Measurements from ENCODE around the gene ATP2A2.
"Not testable (repeated sequence)": the region's sequence is repeated elsewhere in the genome, so short reads cannot be mapped to it uniquely, and the experiment has no call there.

The ATP2A2 gene

DNA sequence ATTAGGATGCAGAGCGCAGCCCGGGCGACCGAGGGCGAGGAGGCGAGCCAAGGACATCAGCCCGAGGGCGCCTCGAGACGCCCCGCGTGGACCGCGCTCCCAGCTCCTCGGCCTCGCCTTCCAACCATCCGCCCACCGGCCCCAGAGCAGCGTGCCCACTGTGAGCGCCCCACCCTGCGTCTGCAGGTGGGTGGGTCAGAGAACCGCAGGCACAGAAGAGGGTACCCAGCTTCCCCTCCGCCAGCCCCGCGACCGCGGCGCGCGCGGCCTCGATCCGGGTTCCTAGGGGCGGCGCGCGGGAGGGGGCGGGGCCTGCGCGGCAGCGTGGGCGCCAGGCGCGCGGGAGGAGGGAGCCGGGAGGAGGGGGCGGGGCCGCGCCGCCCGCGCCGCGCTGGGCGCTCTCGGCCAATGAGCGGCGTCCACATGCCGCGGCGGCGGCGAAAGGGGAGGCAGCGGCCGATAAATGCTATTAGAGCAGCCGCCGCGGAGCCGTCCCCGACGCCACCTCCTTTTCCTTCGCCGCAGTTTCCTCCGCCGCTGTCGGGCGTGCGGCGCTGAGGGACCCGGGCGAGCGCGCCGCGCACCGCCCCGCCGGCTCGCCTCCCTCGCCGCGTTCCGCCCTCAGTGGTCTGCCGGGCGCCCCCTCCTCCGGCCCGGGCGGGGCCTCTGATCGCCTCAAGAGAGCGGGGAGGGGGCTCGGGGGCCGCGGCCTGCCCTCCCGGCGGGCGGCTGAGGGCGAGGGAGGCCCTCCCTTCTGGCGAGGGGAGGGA, at the start of gene ATP2A2:
Gene ATP2A2, plus strand, starts transcription at position 469 of the 770 bp plus-strand sequence. CDS start 543 bp downstream, outside the sequence.
- peak; percentile 93 for DNase-seq (ENCODE audit: low read depth)

- DNase-seq (ENCODE audit: low read depth) = no peak
These were observed 47.7 kb upstream of the ATP2A2 start for GRCh38 chr12:110233212-110233903.

GRCh38 chr12:110234331-110234751, 46.7 kb upstream of the ATP2A2 start:
- DNase-seq (ENCODE audit: low read depth) = no peak

GRCh38 chr12:110234755-110235154, 46.3 kb upstream of the ATP2A2 start:
- no peak for DNase-seq (ENCODE audit: low read depth)

- no peak for DNase-seq (ENCODE audit: low read depth)
These were observed 45.7 kb upstream of the ATP2A2 start for GRCh38 chr12:110235383-110235782.

DNA sequence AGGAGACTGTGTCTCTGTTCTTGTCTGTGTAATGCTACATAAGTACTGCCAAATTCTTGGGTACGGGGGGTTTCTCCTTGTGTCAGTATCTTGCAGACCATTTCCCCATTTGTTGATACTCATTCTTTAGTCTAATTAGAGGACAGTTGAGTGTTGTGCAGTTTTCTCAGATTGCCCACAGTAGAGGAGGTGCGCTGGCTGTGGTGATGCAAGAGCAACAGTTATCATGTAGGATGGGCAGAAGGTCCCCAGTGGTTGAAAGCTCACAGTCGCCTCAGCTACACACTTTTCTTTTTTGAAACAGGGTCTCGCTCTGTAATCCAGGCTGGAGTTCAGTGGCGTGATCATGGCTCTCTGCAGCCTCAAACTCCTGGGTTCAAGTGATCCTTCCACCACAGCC, 37.8 kb upstream of the ATP2A2 start:
- DNase-seq (ENCODE audit: low read depth) = no peak

DNA sequence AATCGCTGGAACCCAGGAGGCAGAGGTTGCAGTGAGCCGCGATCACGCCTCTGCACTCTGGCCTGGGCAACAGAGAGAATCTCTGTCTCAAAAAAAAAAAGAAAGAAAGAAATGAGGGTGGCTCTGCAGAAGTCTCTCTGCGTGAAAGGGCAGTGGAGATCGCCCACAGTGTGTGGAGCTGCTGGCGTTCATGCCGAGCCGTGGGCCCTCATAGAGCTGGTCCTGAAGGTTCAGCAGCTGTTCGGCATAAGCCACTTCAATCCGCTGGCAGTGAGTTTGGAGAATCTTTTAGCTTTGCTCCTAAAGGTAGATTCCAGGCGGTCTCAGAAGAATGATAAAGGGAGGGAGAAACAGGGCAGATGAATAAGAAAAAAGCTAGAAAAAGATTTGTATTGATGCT, 36.7 kb upstream of the ATP2A2 start:
- no peak for DNase-seq (ENCODE audit: low read depth)

- no peak for DNase-seq (ENCODE audit: low read depth)
These were observed 36.2 kb upstream of the ATP2A2 start for GRCh38 chr12:110244829-110245228.

DNA sequence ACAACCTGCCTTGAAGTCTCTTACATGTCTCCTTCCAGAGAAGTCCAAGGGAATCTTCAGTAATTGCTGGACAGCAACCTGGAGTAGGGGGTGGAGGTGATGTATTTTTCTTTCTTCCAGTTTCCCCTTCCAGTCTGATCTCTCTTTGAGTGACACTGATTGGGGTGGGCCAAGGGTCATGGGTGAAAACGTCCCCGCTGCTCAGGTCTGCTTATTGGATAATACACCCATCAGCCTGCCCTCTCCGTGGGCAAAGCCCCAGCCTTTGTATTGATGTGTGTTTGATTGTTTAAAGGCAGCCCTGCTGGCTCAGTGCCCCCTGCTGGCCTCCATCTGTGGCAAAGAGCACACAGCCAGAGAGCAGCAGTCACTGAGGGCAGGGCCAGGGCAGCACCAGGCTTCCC, 35.7 kb upstream of the ATP2A2 start:
- peak; percentile 37 for DNase-seq (ENCODE audit: low read depth)

DNA sequence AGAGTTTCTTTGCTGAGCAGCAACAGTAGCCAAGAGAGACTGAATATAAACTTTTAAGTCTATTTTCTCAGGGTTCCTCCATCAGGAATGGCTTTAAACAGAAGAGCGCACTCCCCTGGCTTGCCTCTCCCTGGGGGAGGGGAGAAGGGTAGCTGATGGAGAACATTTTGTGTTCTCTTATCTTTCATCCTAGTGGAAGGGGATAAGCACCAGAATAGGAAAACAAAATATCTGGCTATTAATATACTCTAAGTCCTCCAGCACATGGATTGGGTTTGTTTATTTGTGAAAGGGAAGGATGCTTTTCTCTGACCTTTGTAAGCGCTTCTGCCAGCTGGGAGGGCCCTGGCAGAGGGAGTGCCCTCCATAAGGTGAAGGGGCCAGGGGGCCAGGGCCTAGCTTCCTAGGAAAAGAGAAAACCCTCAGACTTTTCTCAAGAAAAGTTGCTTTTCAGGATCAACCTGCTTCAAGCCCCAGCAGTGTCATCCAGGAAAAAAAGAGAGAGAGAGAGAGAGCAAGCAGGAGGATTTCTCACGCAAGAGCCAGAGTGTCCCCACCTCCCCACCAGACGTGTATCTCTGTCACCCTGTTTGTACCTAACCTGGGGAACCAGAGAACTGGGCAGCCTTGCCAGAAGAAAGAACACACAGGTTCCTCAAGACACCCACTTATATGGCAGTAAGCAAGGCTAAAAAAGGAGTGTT, 34.3 kb upstream of the ATP2A2 start:
- no peak for DNase-seq (ENCODE audit: low read depth)

- no peak for DNase-seq (ENCODE audit: low read depth)
These were observed 33.5 kb upstream of the ATP2A2 start for GRCh38 chr12:110247340-110248095.

DNA sequence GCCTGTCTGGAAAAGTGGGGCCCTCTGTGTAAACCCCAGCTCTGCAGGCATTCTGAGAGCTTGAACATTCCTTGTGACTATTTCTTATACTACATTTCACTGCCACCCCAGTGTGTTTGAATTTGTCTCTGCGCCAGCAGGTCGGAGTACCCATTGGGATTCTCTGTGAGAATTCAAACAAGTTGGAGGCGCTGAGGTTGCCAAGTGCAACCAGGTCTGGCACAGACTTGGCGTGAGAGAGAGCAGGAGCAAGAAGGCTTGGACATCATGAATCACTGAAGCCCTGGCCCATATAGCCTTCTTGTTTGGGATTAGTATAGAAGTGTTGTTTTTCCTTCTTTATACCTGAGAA, 33.0 kb upstream of the ATP2A2 start:
- DNase-seq (ENCODE audit: low read depth) = no peak

DNA sequence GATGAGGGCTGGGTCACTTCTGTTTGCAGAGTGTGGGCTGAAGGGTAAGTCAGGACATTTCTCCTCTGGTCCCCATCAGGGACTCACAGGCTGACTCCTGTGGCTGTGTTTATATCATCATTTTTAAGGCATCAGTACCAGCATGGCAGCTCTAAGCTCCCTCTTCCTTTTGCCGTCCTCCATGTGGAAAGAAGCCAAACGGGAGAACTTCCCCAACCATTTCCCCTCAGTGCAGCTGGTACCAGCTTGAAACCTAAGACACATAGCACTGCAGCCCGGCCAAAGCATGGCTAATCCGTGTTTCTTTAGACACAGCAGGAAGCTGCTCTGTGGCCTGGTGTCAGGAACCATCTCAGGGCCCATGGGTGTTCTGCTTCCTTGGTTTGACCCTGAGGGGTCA, 31.9 kb upstream of the ATP2A2 start:
- DNase-seq (ENCODE audit: low read depth) = no peak

DNA sequence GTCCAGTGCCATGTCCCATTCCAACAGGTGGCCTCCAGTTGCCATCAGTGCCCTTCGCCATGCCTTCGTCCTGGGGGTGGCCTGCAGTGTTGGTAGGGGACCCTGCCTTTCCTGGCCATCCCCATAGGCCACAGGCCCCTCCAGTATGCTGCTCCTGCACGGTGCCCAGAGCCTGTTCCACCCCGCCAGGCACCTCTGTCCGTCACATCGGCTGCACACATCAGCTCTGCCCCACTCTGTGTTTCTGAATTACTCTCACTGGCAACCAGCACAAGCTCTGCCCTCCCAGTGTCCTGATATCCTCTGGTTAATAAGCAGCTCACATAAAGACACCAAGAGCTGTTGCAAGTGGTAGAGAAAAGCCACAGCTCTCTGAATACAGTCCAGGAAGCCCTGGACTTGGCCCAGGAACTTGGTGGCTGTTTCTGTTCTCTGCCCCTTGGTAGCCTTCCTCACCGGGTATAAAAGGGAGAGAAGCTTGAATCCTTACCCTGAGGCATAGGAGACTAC, 31.3 kb upstream of the ATP2A2 start:
- peak; percentile 31 for DNase-seq (ENCODE audit: low read depth)

GRCh38 chr12:110251381-110251780, 29.7 kb upstream of the ATP2A2 start:
- no peak for DNase-seq (ENCODE audit: low read depth)

DNA sequence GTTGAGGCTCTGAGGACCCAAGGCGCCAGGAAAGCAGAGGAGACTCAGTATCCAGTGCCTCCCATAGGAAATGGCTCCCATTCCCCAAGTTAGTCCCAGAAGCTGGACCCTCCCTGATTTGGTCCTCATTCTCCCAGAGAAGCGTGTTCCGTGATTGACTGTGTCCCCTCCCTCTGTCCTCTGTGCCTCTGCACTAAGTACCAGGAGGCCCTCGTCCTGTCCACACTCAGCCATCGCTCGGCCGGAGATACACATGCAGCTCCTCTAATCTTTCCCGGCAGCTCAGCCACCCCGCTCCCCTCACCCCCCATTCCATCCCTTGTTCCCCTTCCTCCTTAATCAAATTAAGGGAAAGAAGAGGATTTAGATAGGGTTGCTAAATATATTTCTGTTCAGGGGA, 28.3 kb upstream of the ATP2A2 start:
- no peak for DNase-seq (ENCODE audit: low read depth)

GRCh38 chr12:110253176-110253575, 27.9 kb upstream of the ATP2A2 start:
- peak; percentile 30 for DNase-seq (ENCODE audit: low read depth)

- DNase-seq (ENCODE audit: low read depth) = no peak
These were observed 26.0 kb upstream of the ATP2A2 start for GRCh38 chr12:110254971-110255540.

- DNase-seq (ENCODE audit: low read depth) = not testable (repeated sequence)
These were observed 25.1 kb upstream of the ATP2A2 start for GRCh38 chr12:110255890-110256456.

DNA sequence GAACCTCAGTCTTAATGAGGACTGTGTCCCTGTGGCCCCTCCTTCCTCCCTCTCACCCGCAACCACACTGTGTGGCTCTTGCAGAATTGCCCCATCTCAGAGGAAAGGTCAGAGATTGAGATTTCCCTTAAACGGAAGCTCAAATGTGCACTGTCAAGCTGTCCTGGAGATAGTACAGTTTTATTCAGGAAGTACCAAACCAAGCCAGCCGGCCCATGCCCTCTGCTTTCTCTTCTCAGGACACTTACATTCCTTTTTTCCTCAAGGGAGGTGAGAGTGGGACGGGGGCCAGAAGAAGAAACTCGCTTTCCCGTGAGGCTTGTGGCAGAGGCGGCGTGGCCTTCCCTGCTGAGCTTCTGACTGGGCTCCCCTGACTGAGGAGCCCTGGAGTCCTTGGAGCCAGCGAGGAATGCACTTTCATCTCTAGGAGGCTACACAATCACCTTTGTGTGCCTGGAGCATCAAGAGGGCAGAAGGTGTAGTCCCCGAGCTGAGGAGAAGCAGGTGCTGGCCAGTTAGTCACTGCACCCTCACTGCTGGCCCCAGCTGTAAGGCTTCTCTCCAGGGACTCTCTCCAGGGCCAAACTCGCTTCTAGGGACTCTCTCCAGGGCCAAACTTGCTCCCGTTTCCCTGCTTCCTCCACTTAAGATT, 24.1 kb upstream of the ATP2A2 start:
- no peak for DNase-seq (ENCODE audit: low read depth)

- no peak for DNase-seq (ENCODE audit: low read depth)
These were observed 22.6 kb upstream of the ATP2A2 start for GRCh38 chr12:110258466-110258865.
